Purkinje cell (primary cell): ENCODE results near the gene RPS19BP1. TPM values are rescaled to one million over a fixed set of nuclear protein-coding genes. Genes with fewer than 3 reads are reported as not detected.

ENCODE experiments used
- polyA plus RNA-seq: library from polyadenylated mRNA; unstranded; fragments of >200 nt; fragmentation: Nextera tagmentation; gene quantifications from 2 replicates; pipeline ENCODE4 v1.2.1, GENCODE V29; 2014

Gene RPS19BP1, protein sequence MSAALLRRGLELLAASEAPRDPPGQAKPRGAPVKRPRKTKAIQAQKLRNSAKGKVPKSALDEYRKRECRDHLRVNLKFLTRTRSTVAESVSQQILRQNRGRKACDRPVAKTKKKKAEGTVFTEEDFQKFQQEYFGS
- 29.7 and 37.0 TPM in 2 replicates for polyA plus RNA-seq

DNA sequence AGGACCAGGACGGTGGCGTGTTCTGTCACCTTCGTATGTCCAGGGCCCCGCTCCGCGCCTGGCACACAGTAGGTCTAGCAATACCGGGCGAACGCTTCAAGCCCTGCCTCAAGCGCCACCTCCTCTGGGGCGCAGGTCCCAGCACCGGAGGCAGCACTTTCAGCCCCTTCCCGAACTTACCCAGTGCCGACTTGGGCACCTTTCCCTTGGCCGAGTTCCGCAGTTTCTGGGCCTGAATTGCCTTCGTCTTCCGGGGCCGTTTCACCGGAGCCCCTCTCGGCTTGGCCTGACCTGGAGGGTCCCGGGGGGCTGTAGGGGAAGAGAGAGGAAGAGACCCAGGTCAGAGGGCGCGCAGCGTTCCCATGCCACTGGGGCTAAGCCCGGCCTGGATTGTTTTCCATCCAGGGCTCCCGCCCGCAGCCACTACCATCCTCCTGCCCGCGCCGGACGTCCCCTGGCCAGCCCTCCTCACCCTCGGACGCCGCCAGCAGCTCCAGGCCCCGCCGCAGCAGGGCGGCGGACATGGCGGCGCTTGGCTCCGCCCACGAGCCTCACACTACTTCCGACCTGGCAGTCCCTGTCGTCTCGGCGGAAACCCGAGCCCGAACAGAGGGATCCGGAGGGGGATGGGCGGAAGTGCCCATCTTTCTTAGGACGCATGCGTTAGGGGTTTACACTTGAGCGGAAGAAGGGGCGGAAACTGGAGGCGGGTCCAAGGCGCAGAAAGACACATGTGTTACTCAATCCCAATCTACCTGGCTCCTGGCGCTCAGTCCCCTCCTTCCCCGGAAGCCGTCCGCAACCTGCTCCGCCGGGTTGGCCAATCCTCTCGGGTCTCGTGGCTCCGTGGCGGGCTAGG lies at the start of gene RPS19BP1:
TSS of gene RPS19BP1 (minus strand) at position 534 of the 859 bp plus-strand sequence. CDS start at position 524, 10 bp downstream.

DNA sequence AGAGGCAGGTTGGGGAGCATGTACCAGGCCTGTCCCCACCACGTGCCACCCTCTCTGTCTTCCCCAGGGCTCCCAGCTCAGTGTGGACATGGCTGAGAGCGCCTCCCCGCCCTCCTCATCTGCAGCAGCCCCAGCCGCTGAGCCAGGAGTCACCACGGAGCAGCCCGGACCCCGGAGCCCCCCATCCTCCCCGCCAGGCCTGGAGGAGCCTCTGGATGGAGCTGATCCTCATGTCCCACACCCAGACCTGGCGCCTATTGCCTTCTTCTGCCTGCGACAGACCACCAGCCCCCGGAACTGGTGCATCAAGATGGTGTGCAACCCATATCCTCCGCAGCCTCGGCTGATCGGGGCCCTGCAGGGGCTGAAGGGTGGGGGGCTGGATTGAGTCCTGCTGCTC lies 38.1 kb upstream of the RPS19BP1 start, which contains the start of gene CACNA1I:
TSS of gene CACNA1I (plus strand) at position 89 of the 400 bp plus-strand sequence. CDS start at position 89, 0 bp downstream.

DNA sequence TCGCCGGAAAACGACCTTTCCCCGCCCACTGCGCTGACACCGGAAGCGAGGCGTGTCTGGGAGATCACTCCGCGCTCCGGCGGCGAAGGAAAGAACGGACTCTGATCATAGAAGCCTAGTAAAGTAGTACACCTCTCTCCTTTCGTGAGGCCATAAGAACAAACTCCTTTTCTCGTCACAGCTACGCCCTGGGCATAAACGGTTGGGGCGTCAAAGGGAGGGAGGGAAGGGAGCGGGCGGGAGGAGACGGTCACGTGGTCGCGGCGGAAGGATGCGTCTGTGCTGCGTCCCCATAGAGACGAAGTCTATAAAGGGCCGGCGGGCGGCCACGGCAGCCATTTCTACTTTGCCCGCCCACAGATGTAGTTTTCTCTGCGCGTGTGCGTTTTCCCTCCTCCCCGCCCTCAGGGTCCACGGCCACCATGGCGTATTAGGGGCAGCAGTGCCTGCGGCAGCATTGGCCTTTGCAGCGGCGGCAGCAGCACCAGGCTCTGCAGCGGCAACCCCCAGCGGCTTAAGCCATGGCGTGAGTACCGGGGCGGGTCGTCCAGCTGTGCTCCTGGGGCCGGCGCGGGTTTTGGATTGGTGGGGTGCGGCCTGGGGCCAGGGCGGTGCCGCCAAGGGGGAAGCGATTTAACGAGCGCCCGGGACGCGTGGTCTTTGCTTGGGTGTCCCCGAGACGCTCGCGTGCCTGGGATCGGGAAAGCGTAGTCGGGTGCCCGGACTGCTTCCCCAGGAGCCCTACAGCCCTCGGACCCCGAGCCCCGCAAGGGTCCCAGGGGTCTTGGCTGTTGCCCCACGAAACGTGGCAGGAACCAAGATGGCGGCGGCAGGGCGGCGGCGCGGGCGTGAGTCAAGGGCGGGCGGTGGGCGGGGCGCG lies 12.1 kb downstream of the RPS19BP1 start, which contains the start of gene ATF4:
TSS of gene ATF4 (plus strand) at position 337 of the 880 bp plus-strand sequence. CDS start 884 bp downstream, outside the sequence.

DNA sequence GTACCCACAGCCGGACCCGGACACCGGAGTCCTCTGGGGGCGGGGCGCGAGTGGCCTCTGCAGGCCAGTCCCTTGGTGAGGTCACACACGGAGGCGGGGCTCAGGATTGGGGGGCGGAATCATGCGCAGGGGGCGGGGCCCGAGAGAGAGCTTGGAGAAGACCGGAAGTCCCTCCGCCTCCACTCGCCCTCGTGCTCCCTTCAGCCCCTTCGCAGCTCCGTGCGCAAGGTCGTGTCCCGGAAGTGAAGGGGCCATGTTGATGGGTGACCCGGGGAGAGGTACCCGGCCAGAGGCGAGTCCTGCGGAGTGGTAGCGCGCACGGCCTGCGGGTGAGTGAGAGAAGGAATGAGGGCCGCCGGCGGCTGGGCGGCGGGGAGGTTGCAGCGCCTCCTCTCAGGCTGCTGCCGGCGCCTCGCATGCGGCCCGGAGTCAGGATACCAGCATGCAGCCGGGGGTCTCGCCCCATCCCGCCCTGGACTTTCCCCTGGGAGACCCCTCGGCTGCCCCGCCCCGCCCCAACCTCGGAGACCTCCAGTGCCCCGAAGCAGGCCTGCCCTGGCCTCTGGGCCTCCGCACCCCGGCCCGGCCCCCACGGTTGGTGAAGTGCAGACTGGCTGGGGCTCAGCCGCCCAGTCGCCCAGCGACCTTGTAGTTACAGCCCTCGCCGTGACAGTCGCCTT lies 30.3 kb downstream of the RPS19BP1 start, which contains the start of gene MIEF1:
TSS of gene MIEF1 (plus strand) at position 182 of the 680 bp plus-strand sequence. CDS start 9,005 bp downstream, outside the sequence.

Other genes starting within 250 kb of the RPS19BP1 start
- 223 and 340 TPM in 2 replicates for gene RPL3, start 213.1 kb downstream of the RPS19BP1 start, polyA plus RNA-seq
- gene SYNGR1, start 182.8 kb downstream of the RPS19BP1 start, polyA plus RNA-seq, result 16.2 and 23.8 TPM in 2 replicates
- 1.5 and 1.6 TPM in 2 replicates for gene TAB1, start 133.0 kb downstream of the RPS19BP1 start, polyA plus RNA-seq
- 3.1 and 3.9 TPM in 2 replicates for gene MGAT3, start 75.7 kb downstream of the RPS19BP1 start, polyA plus RNA-seq
- gene MIEF1, start 30.5 kb downstream of the RPS19BP1 start, polyA plus RNA-seq, result 9.0 and 9.3 TPM in 2 replicates
- 170 and 218 TPM in 2 replicates for gene ATF4, start 12.2 kb downstream of the RPS19BP1 start, polyA plus RNA-seq
- gene CACNA1I, start 38.0 kb upstream of the RPS19BP1 start, polyA plus RNA-seq, result 0.09 TPM in 1 of 2 replicates, not detected in the other